Activated T-helper 1 cell treated with anti-CD3 and anti-CD28 coated beads, Interleukin-2, amount 50 U/mL, for 16 hours (primary cell): ENCODE measurements around the gene PNPLA8.
"Not testable (repeated sequence)": the region's sequence is repeated elsewhere in the genome, so short reads cannot be mapped to it uniquely, and the experiment has no call there.

Experiments used
- DNase-seq, 2 donors: peaks; one replicate each; pipeline ENCODE4 v3.0.0-alpha.2; 2020; ENCODE audit warnings: low read depth in 1 of 2, low spot score in 1 of 2

PNPLA8 gene

GRCh38 chr7:108533712-108534111 lies 7.8 kb upstream of the PNPLA8 start:
- no peak for DNase-seq

GRCh38 chr7:108529341-108529740 lies 3.4 kb upstream of the PNPLA8 start:
- DNase-seq: no peak

- DNase-seq: no peak
These were observed 2.3 kb upstream of the PNPLA8 start for GRCh38 chr7:108528183-108528712.

GRCh38 chr7:108526768-108527017 lies 758 bp upstream of the PNPLA8 start:
- no peak for DNase-seq

- DNase-seq: no peak
These were observed 479 bp downstream of the PNPLA8 start for GRCh38 chr7:108525327-108525984.

- DNase-seq: no peak
These were observed 3.2 kb downstream of the PNPLA8 start for GRCh38 chr7:108522780-108523179.

GRCh38 chr7:108517951-108518350 lies 8.0 kb downstream of the PNPLA8 start:
- no peak for DNase-seq

GRCh38 chr7:108515630-108516029 lies 10.3 kb downstream of the PNPLA8 start:
- no peak for DNase-seq

GRCh38 chr7:108515013-108515412 lies 10.9 kb downstream of the PNPLA8 start:
- no peak for DNase-seq

- no peak for DNase-seq
These were observed 14.0 kb downstream of the PNPLA8 start for GRCh38 chr7:108511939-108512338.

- DNase-seq: not testable (repeated sequence)
These were observed 21.4 kb downstream of the PNPLA8 start for GRCh38 chr7:108504576-108504975.

GRCh38 chr7:108503112-108504026 lies 22.6 kb downstream of the PNPLA8 start:
- no peak for DNase-seq

GRCh38 chr7:108499566-108499965 lies 26.4 kb downstream of the PNPLA8 start:
- no peak for DNase-seq

GRCh38 chr7:108498481-108498880 lies 27.5 kb downstream of the PNPLA8 start:
- DNase-seq: no peak

GRCh38 chr7:108497082-108497725 lies 28.7 kb downstream of the PNPLA8 start:
- no peak for DNase-seq

GRCh38 chr7:108492742-108493141 lies 33.2 kb downstream of the PNPLA8 start:
- DNase-seq: no peak

GRCh38 chr7:108488768-108489538 lies 37.0 kb downstream of the PNPLA8 start:
- DNase-seq: no peak

GRCh38 chr7:108487646-108488045 lies 38.3 kb downstream of the PNPLA8 start:
- no peak for DNase-seq

- DNase-seq: no peak
These were observed 39.5 kb downstream of the PNPLA8 start for GRCh38 chr7:108486291-108486966.

- DNase-seq: no peak
These were observed 41.8 kb downstream of the PNPLA8 start for GRCh38 chr7:108484137-108484536.

- DNase-seq: no peak
These were observed 45.6 kb downstream of the PNPLA8 start for GRCh38 chr7:108480311-108480710.
